Measurements from ENCODE around the gene PRG3. TPM values are rescaled to one million over a fixed set of nuclear protein-coding genes. Genes with fewer than 3 reads are reported as not detected.

Gene PRG3
- total and polyA plus RNA-seq, 2 donors (not counting 3 experiments of a cell fraction or from before 2014, with no cell fraction given), result not detected

DNA sequence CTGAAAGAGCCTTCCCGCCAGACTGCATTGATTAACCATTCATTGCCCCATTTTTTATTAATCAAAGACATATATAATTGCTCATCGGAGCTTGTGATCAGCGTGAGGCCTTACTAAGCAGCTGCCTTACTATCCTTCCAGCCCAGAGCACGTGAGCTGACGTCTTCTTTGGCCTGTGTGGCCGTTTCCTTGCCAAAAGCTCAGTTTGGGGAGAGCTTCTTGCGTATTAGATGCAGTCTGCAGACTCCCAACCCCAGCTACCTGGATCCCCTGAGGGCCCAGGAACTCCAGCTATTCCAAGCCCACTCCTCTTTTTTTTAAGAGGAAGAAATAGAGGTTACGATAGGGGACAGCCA is 46.8 kb upstream of the PRG3 start:
- no peak for TF ChIP-seq EZH2 (IDR thresholded peaks at IDR 0.05; ENCODE audit: borderline replicate concordance, low read depth, low read length, severe bottlenecking)
- TF ChIP-seq POLR2AphosphoS5 (IDR thresholded peaks at IDR 0.05; ENCODE audit: insufficient read depth, low read depth, low read length), result no peak
- no peak for TF ChIP-seq FOS (IDR thresholded peaks at IDR 0.05; ENCODE audit: borderline replicate concordance, insufficient read depth, low read length)
- TF ChIP-seq JUN (IDR thresholded peaks at IDR 0.05; ENCODE audit: borderline replicate concordance, insufficient read depth, insufficient read length, low read depth), result no peak
- no peak for TF ChIP-seq MYC (IDR thresholded peaks at IDR 0.05; ENCODE audit: low read depth, low read length)
- TF ChIP-seq, protein P1, sequence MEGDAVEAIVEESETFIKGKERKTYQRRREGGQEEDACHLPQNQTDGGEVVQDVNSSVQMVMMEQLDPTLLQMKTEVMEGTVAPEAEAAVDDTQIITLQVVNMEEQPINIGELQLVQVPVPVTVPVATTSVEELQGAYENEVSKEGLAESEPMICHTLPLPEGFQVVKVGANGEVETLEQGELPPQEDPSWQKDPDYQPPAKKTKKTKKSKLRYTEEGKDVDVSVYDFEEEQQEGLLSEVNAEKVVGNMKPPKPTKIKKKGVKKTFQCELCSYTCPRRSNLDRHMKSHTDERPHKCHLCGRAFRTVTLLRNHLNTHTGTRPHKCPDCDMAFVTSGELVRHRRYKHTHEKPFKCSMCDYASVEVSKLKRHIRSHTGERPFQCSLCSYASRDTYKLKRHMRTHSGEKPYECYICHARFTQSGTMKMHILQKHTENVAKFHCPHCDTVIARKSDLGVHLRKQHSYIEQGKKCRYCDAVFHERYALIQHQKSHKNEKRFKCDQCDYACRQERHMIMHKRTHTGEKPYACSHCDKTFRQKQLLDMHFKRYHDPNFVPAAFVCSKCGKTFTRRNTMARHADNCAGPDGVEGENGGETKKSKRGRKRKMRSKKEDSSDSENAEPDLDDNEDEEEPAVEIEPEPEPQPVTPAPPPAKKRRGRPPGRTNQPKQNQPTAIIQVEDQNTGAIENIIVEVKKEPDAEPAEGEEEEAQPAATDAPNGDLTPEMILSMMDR (IDR thresholded peaks at IDR 0.05; ENCODE audit: extremely low read depth in 1 of 2, insufficient read depth in 1 of 2, low read depth in 1 of 2, low read length in 2 of 2), result no peak
- TF ChIP-seq POLR2A (IDR thresholded peaks at IDR 0.05; ENCODE audit: low read depth, low read length), result no peak
- TF ChIP-seq, protein P2, sequence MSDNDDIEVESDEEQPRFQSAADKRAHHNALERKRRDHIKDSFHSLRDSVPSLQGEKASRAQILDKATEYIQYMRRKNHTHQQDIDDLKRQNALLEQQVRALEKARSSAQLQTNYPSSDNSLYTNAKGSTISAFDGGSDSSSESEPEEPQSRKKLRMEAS (IDR thresholded peaks at IDR 0.05; ENCODE audit: insufficient read depth, insufficient read length), result no peak
- Histone ChIP-seq H2AFZ (ENCODE audit: low read depth, low read length) (no peak overlapping the region), H3K9me3 (replicated peaks; ENCODE audit: control insufficient read depth, insufficient read depth, low read length) (no peaks in the 10 kb centered on the region), H3K79me2 (ENCODE audit: control insufficient read depth, insufficient read depth, low read length) (peaks cover 19% of the 10 kb centered on the region), H3K9ac (replicated peaks; ENCODE audit: extremely low read depth, insufficient read depth, low read length) (no peak overlapping the region), H3K4me2 (ENCODE audit: insufficient read depth, low read length) (no peak overlapping the region), H3K4me3 (replicated peaks in 1 of 3; ENCODE audit: insufficient read depth in 1 of 3, low read depth in 1 of 3, low read length in 3 of 3) (no peak overlapping the region), H3K4me1 (ENCODE audit: control insufficient read depth, extremely low read depth, insufficient read depth, low read length) (peaks cover 33% of the 10 kb centered on the region), H3K27ac (ENCODE audit: insufficient read depth, low read depth, low read length) (no peak overlapping the region), H4K20me1 (replicated peaks; ENCODE audit: control insufficient read depth, extremely low read depth, insufficient read depth, low read length) (no peaks in the 10 kb centered on the region), H3K27me3 (ENCODE audit: control insufficient read depth in 2 of 2, insufficient read depth in 2 of 2, low read length in 2 of 2) (peaks cover 4 to 5% of the 10 kb centered on the region in 2 experiments), H3K36me3 (ENCODE audit: control insufficient read depth in 2 of 2, extremely low read depth in 1 of 2, insufficient read depth in 2 of 2, low read length in 2 of 2) (peaks cover 2 to 3% of the 10 kb centered on the region in 2 experiments), H3K9me1 (replicated peaks; ENCODE audit: control insufficient read depth, extremely low read depth, insufficient read depth, low read length) (no peaks in the 10 kb centered on the region)
- BruUV-seq (replicated peaks), result no TSS peak
- FAIRE-seq, result no peak
- POLR2A ChIA-PET, result no interaction called here
- dilution Hi-C loops (cut with MboI; ENCODE audit: extremely low pct_ligation_motif_present, low sequenced_read_pairs) (no loop called here), intact Hi-C loops (cut with micrococcal nuclease) (loop anchor here (10.0 kb wide), 1 partner anchor 577 kb away; no protein-coding TSS in a partner anchor)
- no peak for DNase-seq (ENCODE audit: low read depth, low spot score)
- CTCF ChIA-PET, result interaction anchor here (1.2 to 4.0 kb wide), 5 partner anchors 10 to 49 kb away, joined by 3 to 24 read pairs (median 4); no protein-coding TSS in a partner anchor

All from endothelial cell of umbilical vein (primary cell).